Panc1 (cell line): ENCODE results near the gene GGT1. TPM values are rescaled to one million over a fixed set of nuclear protein-coding genes. Genes with fewer than 3 reads are reported as not detected.

Experiments
- ATAC-seq: fragments of 200-7000 bp; cut with Tn5 transposase; 2 replicates; pipeline ENCODE4 v1.9.1; 2020; ENCODE audit warnings: mild to moderate bottlenecking, moderate library complexity
- BruUV-seq: library from RNA; stranded (reverse); fragments of 400-500 nt; replicated peaks from 2 replicates; lab custom pipeline; 2021; lab: Mats Ljungman, UMichigan
- CTCF ChIA-PET: fragments of 300-600 bp; sonication (Branson Sonifier 250); formaldehyde crosslinking; loops from one replicate; lab custom pipeline; 2022; ENCODE audit warnings: antibody characterized with exemption; lab: Charles Lee
- POLR2A ChIA-PET: fragments of 300-600 bp; sonication (Branson Sonifier 250); formaldehyde crosslinking; loops from one replicate; lab custom pipeline; 2022; ENCODE audit warnings: antibody characterized with exemption; lab: Charles Lee
- DNase-seq: peaks from one replicate; pipeline ENCODE4 v3.0.0-alpha.2; 2010; ENCODE audit warnings: low read depth, low spot score
- H3K27ac ChIP-seq: 2 replicates; pipeline ENCODE4 v1.5.1; 2011; ENCODE audit warnings: mild to moderate bottlenecking, low read length, inconsistent platforms
- H3K27me3 ChIP-seq: fragments of 200-500 bp; sonication (Bioruptor generic); 2 replicates; pipeline ENCODE4 v1.6.0; 2014; ENCODE audit warnings: low read length, inconsistent platforms; ENCODE audit not compliant: control insufficient read depth, insufficient read depth
- H3K36me3 ChIP-seq: fragments of 200-500 bp; sonication (Bioruptor generic); 2 replicates; pipeline ENCODE4 v1.5.1; 2014; ENCODE audit warnings: inconsistent platforms, mild to moderate bottlenecking, low read length, moderate library complexity; ENCODE audit not compliant: control insufficient read depth, insufficient read depth
- H3K4me1 ChIP-seq: 2 replicates; pipeline ENCODE4 v1.5.1; 2011; ENCODE audit warnings: inconsistent platforms, mild to moderate bottlenecking, low read length, moderate library complexity; ENCODE audit not compliant: control insufficient read depth, insufficient read depth
- H3K4me3 ChIP-seq, 2 experiments: 2 replicates each; pipeline ENCODE4 v1.5.1; 2011 to 2012; ENCODE audit warnings: low read depth in 2 of 2, low read length in 2 of 2, mild to moderate bottlenecking in 2 of 2, inconsistent platforms in 1 of 2, moderate library complexity in 1 of 2
- H3K9me3 ChIP-seq: fragments of 200-500 bp; sonication (Bioruptor generic); 2 replicates; pipeline ENCODE4 v1.5.1; 2014; ENCODE audit warnings: low read depth, mild to moderate bottlenecking, inconsistent platforms, low read length, moderate library complexity; ENCODE audit not compliant: control insufficient read depth, insufficient read depth
- CTCF ChIP-seq: fragments of 450-650 bp; IDR thresholded peaks from 2 replicates; pipeline ENCODE4 v1.5.1; 2017; ENCODE audit warnings: mild to moderate bottlenecking
- POLR2AphosphoS5 ChIP-seq: IDR thresholded peaks from 2 replicates; pipeline ENCODE4 v1.6.1; 2012; ENCODE audit warnings: mild to moderate bottlenecking, low read depth, low read length, moderate library complexity
- REST ChIP-seq, 2 experiments: IDR thresholded peaks; 2 replicates each; pipeline ENCODE4 v1.6.1; 2011 to 2012; ENCODE audit warnings: low read depth in 2 of 2, control low read depth in 1 of 2, low read length in 1 of 2, mild to moderate bottlenecking in 1 of 2, moderate library complexity in 1 of 2; ENCODE audit not compliant: insufficient read depth in 1 of 2
- SIN3A ChIP-seq: IDR thresholded peaks from 2 replicates; pipeline ENCODE4 v1.6.1; 2012; ENCODE audit warnings: low read depth, mild to moderate bottlenecking, low read length, moderate library complexity, borderline replicate concordance; ENCODE audit not compliant: insufficient read depth
- TCF7L2 ChIP-seq: IDR thresholded peaks from 2 replicates; pipeline ENCODE4 v1.6.1; 2011; ENCODE audit warnings: mild to moderate bottlenecking, low read depth, low read length, inconsistent platforms
- in situ Hi-C: cut with HindIII; loops from 2 replicates; pipeline ENCODE4 v1.10.0; 2016; ENCODE audit warnings: low sequenced_read_pairs, low pct_unique_long_range_greater_than_20kb
- intact Hi-C: fragments of 100-400 bp; cut with micrococcal nuclease; formaldehyde crosslinking; loops from one replicate; pipeline ENCODE4 v1.10.0; 2022; ENCODE audit not compliant: unreplicated experiment
- total RNA-seq: library from RNA; stranded (reverse); gene quantifications from one replicate; pipeline ENCODE4 v1.2.1, GENCODE V29; 2021; ENCODE audit not compliant: unreplicated experiment

GGT1 gene
- total RNA-seq, 1 experiment from 2014 or later = 2.6 TPM

DNA sequence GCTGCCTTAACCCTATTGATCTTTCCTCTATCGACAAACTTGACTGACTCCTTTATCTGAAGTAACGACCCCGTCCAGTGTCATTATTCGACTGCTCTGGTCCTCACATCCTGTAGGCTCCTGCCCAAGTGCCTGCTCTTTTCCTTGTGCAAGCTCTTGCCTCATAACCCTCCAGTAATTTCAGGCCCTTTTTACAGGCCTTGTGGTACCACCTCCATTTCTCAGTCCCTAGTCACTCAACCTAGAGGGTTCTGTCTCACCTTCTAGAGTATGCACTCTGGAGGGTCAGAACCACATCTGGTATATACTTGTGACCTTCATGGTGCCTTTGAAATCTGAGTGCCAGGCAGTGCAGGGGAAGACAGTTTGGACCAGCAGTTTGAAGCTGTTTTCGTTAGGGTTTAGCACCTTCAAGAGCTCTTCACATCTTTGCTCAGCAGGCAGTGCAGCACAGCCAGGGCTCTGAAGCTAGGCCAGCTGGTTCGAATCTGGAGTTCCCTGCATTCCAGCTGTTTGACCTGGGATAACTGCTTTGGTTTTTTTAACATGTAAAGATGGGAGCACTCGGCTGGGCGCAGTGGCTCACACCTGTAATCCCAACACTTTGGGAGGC lies 36.0 kb upstream of the GGT1 start:
- no peak for DNase-seq
- ChIA-PET POLR2A (no interaction called here), CTCF (no interaction called here)
- H3K27ac ChIP-seq = no peak overlapping the region
- TF ChIP-seq SIN3A = no peak
- no peak for TF ChIP-seq TCF7L2
- TF ChIP-seq REST (IDR thresholded peaks at IDR 0.05; ENCODE audit: insufficient read depth in 1 of 2, low read depth in 2 of 2, low read length in 1 of 2) = no peak
- TF ChIP-seq CTCF = no peak
- TF ChIP-seq POLR2AphosphoS5 = no peak
- H3K4me3 ChIP-seq = no peak overlapping the region
- intact Hi-C loops = no loop called here
- no TSS peak for BruUV-seq
- no peak for ATAC-seq
- in situ Hi-C loops = no loop called here
- peaks cover 5% of the 10 kb centered on the region; the same call in 1 of the 2 replicates for H3K36me3 ChIP-seq
- H3K4me1 ChIP-seq = no peaks in the 10 kb centered on the region
- H3K27me3 ChIP-seq = no peaks in the 10 kb centered on the region
- H3K9me3 ChIP-seq = no peaks in the 10 kb centered on the region

DNA sequence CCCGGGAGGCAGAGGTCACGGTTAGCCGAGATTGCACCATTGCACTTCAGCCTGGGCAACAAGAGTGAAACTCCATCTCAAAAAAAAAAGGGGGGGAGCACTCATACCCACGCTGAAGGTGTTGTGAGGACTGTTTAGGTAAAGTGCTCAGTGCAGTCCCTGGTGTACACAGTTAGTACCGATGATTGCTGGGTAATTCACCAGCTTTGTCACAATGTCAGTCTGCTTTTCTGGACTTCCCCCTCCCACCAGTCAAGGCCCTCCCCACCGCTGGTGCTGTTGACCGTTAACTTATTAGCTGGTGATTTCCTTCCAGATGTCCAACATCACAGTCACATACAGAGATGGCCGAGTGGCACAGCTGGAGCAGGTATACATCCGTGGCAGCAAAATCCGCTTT lies 35.3 kb upstream of the GGT1 start:
- Histone ChIP-seq H3K4me1 (no peaks in the 10 kb centered on the region), H3K4me3 (no peak overlapping the region), H3K9me3 (no peaks in the 10 kb centered on the region), H3K27ac (no peak overlapping the region), H3K36me3 (peaks cover 5% of the 10 kb centered on the region; the same call in 1 of the 2 replicates), H3K27me3 (no peaks in the 10 kb centered on the region)
- TF ChIP-seq TCF7L2 (no peak), CTCF (no peak), SIN3A (no peak), REST (IDR thresholded peaks at IDR 0.05; ENCODE audit: insufficient read depth in 1 of 2, low read depth in 2 of 2, low read length in 1 of 2) (no peak), POLR2AphosphoS5 (no peak)
- intact Hi-C loops (no loop called here), in situ Hi-C loops (no loop called here)
- ATAC-seq (no peak), DNase-seq (no peak)
- no TSS peak for BruUV-seq
- POLR2A ChIA-PET = no interaction called here
- CTCF ChIA-PET = no interaction called here
